Embryonic facial prominence (tissue), 1 donor: ENCODE data around the gene JAM3.
A peak's percentile ranks its signal among the peaks of the same experiment; 100 is the strongest.

Source experiments
- DNase-seq: peaks from one replicate; pipeline ENCODE4 v3.0.0-alpha.2; 2016; ENCODE audit errors: extremely low spot score

The JAM3 gene

DNA sequence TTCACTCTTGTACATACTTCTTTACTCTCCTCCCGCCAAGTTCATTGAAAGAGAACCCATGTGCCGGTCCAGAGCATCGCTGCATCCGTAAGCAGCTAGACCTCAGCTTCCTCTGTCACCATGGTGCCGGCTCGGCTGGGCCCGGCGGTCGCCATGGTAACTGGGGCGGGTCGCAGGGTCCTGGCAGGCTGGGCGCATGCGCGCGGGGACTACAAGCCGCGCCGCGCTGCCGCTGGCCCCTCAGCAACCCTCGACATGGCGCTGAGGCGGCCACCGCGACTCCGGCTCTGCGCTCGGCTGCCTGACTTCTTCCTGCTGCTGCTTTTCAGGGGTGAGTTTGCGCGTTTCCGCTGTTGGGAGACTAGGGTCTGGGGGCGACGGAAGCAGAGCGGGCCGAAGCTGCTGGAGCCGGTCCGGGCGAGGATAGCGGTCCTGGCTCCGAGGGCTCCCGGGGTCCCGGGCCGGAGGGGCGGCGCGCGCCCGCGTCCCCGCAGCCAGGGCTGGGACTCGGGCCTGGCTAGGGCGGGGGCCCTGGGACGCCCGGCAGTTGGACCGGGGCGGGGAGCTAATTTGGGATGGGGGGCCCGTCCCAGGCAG is at the start of gene JAM3:
Gene JAM3 (plus strand): TSS at position 244 of the 597 bp plus-strand sequence. CDS start 12 bp downstream, at position 256.
- peak; percentile 87 for DNase-seq

DNA sequence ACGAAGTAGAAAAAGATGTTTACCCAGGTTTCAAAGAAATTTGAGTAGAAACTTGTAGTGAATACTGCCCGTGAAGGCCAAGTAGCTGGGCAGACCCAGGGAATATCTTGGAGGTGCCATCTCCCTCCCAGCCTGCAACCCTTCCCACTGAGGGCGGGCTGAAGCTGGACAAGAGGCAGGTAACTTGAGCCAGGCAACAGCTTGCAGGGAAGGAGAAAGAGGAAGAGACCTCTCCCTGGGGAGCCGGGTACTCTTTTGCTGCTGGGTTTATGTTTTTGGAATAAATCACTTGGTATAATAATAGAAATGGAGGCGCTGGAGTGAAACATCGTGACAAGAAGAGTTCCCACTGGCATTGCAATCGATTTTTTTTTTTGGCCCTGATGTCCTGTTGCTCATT is 49.4 kb upstream of the JAM3 start:
- DNase-seq: no peak

DNA sequence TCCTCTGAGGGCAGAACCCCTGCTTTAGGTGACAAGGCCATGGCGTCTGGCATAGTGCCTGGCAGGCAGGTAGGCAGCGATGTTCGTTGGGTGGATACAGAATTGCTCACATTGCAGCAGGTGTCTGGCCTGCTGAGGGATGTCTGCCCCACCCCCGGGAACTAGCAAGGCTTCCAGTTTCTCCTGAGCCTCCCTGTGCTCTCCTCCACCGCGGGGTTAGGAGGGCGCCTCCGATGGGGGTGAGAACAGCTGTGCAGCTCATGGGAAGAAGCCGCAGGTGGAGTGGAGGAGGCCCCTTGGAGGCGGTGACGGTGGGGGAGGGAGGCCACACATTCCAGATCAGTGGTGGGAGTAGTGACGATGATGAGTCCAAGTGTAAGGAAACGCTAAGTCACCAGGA is 48.3 kb upstream of the JAM3 start:
- no peak for DNase-seq

DNA sequence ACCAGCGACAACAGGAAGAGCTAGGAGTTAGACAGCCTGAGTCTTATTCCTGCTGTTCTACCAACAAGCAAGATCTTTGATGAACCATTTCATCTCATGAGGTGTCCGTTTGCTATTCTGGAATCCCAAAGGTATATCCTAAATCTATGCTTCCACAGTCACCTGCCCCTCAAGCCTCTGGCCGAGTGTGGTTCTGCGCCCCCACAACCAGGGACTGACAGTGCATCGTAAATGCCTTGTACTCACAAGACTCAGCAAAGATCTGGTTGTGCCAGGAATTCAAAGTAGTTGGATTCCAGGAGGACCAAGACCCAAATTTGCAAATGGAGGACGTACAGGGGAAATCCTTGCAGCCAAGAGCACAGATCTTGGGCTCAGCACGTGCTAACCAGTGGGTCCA is 47.5 kb upstream of the JAM3 start:
- DNase-seq: no peak

DNA sequence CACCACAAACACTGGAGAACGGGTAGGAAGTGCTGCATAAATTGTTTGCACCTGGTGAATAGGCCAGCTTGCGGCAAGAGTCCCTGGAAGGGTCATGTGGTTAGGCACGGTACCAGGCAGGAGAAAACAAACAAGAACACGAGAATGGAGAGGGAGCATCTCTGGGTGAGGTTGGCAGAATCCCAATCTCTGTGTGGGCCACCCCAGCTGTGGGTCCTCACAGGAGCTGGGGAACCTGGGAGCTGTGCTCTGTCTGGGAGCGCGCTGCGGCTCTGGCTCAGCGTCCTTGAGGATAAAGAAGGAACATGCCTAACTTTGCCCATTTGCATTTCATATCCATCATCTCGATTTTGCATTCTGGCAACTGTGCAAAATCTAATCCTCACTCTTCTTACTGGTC is 46.1 kb upstream of the JAM3 start:
- no peak for DNase-seq

DNA sequence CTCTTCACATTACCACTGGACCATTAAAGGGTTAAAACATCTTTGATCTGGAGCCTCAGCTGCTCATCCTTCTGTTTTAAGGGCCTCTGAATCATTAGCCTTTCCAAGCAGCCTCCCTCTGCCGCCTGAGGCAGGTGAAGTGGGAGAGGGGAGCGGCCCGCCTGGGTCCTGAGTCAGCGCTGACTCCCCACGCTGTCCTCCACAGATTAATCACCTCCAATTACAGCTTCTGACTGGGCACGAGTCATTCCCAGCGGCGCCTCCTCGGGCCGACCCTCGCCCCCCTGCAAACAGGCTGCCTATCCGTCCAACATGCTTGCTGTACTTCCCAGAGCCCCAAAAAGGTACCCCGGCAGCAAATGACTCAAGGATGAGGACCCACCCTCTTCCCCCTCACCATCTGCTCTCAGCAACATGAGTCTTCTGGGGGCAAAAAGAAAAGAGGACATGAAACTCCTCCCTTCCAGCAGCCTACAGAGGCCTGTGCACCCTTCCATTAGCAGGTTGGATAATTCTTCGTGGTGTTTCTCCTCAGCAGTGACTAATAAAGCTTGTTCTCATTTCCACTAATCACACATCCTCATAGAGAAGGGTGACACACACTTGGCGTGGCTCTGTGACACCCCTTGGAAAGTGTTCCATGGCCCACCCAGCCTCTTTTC is 44.3 kb upstream of the JAM3 start:
- no peak for DNase-seq

DNA sequence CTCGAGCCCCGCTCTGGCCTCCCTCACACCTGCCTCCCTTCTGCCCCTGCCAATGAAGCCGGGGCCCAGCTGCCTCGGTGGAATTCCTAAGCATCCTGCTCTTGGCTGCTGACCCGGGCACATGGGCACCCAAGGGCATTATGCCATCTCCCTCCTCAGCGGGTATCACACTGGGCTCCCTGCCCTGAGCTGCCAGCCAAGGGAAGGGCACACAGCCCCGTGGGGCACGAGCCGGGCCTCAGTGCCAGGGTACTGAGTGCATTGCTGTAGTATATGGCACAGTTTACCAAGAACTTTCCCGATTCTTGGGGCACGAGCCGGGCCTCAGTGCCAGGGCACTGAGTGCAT is 43.8 kb upstream of the JAM3 start:
- no peak for DNase-seq

DNA sequence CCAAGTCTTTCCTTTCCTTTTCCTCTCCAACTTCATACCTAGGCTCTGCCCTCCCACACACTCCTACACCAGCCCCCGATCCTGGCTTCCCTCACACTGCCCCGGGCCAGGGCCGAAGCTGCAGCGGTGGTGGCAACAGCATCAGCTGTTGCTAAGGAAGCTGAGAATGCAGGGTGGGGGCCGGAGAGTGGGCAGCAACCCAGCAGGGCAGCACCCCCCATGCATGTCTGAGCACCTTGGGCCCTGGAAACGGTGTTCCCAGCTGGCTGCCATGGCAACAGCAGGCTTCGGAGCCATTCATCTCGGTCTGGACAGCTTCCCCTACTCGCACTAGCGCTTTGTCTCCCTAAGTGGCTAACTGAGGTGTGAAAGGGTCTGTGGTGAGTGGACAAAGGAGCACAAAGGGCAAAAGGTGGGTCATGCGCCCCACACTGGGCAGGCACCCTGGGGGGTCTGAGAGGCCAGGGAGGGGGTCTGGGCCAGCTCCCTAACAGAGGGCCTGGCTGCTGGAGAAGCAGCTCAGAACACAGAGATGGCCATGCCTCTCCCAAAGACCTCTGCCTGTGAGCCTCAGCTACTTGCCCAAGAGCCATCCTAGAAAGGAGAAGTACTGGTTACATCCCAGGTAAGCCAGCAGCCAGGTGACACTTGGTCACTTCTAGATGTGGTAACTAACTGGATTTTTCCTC is 42.1 kb upstream of the JAM3 start:
- no peak for DNase-seq

DNA sequence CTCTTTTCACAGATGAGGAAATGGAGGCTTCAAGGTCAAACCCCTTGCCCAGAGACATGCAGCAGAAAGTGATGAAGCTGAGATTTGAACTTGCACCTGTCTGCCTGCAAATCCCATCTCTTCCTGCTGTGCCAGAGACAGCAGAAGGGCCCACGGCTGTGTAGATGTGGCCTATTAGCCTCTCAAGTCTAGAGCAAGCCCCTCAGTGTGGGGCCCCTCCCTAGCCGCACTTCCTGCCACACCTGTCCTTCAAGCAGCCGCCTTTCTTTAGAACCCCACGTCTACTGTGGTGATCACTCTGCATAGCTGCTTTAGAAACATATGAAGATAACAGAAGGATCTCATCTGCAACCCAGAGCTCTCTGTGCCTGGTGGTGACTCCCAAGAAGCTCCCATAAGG is 41.2 kb upstream of the JAM3 start:
- DNase-seq: no peak

DNA sequence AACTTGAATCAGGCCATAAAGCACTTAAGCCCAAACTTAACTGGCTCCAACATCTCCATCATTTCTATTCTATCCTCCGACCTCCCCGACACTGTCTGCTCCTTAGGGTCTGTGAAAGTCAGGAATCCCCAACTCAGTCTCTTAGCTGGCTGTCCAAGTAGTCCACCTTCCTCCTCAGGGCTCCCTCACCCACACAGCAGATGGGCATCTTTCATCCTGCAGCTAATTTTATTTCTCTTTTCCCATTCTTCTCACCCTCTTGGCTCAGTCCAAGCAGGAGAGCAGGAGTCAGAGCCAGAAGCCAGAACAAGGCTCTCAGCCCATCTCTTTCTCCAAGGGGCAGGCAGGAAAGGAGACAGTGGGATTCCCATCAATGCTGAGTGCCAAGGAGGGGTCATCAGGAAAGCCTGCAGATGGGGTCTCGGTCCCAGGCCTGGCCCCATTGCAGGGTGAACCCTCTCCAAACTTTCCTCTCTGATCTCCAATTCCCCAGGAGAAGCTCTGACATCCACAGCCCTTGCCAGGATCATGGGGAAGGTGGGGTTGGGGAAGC is 40.4 kb upstream of the JAM3 start:
- no peak for DNase-seq

DNA sequence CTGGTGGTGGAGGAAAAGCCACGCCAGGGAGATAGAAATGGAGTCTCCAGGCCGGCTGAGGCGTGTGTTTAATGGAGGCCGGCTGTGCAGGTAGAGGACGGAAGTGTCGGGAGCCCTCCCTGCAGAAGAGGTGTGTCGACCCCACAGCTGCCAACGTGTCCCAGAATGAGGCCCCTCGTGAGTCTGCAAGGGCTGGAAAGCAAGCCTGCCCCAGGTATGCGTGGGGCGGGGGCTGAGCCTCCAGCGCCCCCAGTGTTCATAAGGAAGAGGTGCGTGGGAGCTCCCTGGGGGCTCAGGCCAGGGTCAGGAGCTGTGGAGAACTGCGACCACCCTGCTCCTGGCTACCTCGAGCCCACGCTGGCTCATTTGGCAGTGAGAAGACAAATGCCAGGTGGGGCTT is 38.0 kb upstream of the JAM3 start:
- no peak for DNase-seq

DNA sequence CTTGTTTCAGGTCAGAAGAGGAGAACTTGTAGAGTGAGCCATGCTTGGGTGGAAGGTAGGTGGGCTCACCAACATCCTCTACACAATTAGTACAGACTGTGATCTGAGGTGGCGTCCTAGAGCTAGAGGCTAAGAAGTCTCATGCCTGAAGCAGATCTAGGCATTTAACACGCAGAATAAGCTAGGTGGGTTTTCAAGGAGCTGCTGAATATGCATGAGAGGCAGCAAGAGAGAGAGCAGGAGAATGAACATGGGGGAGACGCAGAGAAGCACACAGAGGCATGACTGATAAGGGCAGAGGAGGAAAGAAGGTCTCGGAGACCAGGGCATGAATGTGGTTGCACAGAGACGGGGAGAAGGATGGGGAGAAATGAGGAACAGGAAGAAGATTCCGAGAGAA is 36.8 kb upstream of the JAM3 start:
- DNase-seq: no peak

DNA sequence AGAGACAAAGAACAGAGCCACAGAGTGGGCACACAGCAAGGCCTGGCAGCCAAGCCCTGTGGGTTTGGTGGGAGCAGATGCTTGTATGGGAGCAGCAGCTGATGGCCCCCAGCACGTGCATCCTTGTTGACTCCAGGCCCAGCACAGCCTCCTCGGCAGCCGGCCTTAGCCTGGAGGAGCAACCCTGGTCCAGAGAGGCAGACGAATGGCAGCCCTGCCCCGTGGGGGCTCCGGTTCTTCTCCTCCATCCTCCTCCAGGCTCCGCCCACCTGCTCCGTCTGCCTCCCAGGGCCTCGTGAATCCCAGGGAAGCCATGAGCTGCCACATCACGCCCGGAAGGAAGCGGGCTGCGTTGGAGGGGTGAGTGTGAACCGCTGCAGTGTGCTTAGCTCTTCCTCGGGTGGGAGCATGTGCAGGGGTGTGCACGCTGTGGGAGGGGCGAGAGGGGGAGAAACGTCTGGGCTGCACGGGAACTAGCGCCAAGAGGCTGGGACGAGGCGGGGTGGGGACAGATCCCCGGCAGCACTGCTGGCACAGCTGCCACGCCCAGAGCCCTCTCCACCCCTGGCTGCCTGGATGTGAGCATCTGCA is 36.3 kb upstream of the JAM3 start:
- DNase-seq: no peak

DNA sequence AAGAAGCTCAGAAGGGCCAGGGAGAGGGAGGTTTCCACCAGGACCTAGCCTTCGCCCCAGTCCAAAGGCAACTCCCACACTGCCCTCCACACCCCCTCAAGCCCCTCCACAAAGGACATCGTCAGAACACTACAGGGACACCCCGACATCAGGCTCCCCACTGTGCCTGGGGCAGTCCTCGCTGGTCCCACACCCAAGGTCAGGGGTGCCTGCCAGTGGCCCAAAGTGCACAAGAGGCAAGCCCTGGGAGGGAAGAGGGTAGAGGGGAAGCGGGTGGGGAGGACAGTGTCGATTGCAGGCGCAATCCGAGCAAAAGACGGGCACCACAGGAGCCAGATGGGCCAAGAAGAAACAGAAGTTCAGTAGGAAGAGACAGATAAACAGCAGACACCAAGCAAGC is 35.6 kb upstream of the JAM3 start:
- no peak for DNase-seq

DNA sequence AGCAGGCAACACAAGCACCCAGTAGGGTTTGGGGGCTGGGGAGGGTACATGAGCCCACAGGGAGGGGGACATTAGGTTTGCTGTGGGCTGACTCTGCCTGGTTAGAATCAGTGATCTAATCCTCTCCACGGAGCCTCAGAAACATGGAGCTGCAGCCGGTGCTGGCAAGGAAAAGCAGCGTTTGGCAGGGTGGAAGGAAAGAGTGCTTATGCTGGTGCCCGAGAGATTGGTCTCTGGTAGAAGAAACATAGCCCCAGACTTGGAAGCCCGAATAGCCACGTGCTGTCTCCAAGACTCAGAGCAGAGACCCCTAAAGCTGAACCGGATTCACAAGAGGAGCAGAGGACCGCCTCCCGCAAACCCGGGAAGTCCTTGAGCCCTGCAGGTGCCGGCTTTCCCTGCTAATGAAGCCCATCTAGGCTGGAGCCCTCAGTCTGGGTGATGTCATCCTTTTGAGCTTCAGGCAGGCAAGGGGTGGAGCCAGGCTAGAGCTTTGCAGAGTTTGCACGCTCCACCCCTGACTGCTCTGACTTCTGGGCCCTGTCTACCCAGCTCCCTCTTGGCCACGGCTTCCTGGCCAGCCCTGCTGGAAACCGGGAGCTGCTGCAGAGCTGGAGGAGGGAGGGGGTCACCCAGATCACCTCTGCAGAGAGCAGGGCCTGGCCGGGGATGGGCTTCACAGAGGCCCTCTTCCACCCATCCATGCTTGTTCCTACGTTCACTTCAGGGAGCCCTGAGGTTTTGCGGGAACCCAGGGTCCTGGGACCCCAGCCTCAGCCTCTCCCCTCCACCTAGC is 35.0 kb upstream of the JAM3 start:
- peak; percentile 60 for DNase-seq

DNA sequence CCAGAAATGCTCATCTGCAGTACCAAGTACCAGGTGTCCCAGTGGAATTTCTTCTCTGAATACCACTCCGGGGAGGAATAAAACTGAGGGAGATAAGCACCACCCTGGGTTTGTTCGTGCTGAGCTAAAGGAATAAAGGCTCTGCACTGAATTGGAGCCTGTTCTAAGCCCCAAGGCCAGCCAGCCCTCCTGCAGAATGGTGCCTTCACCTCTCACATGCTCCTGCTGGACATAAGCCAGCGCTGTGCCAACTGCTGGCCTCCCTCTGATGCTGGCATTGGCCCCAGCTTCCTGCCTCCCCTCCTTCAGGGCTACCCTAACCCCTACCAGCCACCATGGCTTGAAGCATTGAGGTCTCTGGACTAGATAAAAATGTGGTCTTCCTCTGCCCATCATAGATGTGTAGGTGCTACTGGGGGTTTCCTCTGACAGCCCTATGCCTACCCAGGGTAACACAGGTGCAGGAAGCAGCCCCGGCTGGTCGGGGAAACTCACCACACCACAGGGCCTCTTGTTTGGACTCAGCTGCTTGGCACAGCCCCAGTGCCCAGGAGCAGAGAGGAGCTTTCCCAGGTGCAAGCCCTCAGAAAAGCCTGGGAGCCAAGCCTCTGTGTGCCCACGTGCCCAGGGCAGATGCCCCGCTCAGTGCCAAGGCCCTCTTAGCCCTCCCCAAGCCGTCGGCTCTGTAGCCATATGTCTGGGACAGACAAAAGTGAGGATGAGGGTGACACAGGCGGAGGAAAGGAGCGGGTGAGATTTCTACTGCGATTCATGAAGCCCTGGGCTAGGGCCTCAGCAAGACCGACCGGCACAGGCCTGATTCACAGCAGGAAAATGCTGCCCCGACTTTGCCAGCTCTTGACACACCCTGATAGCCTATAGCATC is 34.1 kb upstream of the JAM3 start:
- no peak for DNase-seq

DNA sequence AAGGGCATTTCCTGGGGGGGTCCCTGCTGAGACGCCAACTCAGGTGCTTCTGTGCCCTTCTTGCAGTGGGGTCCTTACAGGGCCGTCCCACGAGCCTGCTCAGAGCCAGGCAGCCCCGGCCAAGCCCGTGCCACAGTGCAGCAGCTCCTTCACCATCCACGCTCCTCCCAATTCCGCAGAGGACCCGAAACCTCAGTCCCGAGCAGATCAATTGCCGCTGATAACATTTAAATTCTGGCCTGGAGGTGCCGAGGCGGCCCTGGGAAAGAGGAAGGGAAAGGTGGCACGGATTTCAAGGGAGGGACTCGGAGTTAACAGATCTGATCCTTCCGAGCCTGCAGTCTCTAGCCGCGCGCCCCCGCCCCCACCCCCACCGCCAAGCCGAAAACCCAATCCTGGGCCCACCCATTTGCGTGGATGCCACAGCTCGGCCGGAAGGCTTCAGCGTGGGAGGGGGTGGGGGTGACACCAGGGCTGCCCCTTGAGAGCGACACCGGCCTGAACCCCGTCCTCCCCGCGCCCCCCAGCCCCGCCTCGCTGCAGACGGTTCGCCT is 32.3 kb upstream of the JAM3 start:
- no peak for DNase-seq

DNA sequence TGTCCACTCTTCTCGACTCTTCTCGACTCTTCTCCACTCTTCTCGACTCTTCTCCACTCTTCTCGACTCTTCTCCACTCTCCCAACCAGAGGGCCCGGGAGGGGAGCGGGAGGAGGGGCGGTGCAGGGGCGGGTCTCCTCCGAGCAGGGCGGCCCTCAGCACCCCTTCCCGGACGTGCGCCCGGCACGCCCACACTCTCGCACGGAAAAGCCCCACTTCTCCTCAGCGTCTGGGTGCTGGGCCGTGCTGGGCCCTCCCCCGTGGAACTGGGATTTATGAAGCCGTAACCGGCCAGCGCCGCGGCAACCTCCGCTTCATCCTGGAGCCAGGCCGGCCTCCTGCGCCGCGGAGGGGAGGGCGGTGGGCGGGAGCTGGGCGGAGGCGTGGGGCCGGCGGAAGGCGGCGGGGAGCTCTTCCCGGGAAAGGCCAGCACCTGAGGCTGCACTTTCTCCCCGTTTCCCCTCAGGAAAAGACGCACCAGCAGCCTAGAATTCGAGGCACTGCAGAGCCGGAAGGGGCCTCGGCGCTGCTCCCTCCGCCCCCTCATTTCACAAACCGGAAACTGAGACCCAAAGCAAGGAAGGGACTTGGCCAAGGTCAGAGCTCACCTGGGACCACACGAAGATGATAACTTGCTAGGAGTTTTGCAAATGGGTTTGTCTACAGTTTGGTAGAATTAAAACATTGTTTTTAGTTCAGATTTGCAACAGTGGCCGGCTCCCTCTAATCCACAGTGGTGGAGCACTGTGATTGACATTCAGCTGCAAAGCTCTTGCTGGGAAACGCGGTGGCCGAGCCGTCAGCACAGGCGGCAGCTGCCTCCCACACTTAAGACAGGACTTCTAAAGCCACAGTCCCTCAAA is 31.6 kb upstream of the JAM3 start:
- peak; percentile 27 for DNase-seq

DNA sequence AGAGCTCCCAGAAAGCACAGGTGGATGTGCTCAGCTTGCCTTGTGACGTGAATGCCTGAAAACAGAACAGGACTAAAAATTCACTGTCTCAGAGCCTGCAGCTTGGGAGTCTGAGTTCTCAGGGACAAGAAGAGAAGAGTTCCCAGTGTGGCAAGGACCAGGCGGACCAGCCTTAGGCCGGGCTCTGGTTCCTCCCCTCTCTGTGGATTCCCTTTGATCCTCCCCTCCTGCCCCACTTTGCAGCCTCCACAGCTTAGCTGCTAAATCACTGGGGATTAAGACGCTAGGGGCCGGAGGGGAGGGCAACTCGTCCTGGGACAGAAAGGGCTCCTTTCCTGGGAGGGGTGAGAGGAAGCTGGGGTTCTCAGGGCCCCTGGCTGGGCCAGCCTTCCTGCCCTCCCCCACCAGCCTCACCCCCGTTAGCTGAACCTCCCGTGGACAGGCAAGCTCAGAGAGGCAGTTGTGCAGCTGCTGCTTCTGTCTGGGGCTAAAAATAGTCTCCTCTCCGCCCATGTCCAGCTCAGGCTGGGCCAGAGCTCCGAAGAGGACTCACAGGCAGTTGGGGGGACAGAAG is 29.9 kb upstream of the JAM3 start:
- DNase-seq: no peak
